Measurements from ENCODE around the gene EYA4.

Gene EYA4

GRCh38 chr6:133289733-133290306, 48.7 kb downstream of the EYA4 start:
- no peak for DNase-seq

- no peak for DNase-seq
Measured at GRCh38 chr6:133290930-133291329, 49.8 kb downstream of the EYA4 start.

GRCh38 chr6:133291671-133292070, 50.5 kb downstream of the EYA4 start:
- no peak for DNase-seq

DNA sequence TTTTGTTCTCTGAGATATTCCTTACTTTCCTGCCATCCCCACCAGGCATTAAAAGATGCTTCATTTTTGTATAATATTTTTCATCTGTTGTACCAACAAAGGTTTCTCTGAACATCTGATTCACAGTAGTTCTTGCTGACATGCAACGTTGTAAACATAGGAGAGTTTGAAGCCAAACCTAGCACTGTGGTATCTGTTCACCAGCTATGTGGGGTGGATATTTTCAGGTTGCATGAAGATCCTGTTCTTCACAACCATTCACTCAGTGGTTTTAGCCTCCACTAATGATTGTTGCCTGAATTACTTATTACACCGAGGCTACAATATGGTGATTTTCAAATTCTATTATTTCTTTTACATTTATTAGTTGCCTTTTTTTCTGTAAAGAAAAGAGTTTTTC, 56.5 kb downstream of the EYA4 start:
- DNase-seq: no peak

DNA sequence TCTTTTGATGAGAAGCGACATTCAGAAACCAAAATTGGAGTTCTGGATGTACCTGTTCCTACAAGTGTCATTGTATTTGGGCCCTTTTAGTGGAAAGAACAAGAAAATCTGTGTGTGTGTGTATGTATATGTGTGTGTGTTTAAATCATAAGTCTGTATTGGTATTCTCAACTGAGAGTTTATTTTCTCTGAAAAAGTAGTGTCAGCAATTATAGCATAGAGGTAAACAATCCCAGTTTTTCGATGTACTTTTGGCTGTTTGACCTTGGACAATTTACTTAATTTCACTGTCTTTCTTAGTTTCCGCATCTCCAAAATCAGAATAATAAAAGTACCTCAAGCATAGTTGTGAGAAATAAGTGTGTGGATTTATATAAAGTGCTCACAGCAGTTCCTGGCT, 57.2 kb downstream of the EYA4 start:
- DNase-seq: no peak

- DNase-seq: no peak
Measured at GRCh38 chr6:133298801-133299200, 57.6 kb downstream of the EYA4 start.

DNA sequence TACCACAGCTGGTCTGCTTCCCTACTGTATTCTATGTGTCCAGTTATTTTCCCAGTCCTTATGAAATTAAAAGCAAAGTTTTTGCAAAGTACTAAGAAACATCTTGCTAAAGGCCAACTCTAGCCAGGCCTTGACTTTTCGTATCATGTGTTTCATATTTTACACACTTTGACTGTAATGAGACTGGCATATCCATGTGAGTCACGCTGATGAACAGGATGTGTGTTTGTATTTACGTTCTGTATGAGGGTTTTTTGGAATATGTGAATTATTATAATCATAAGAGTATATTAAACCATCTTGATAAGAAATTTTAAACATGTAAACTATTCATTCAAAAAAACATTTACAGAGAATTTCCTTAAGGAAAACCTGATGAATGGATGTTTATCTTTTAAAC, 59.7 kb downstream of the EYA4 start:
- no peak for DNase-seq

GRCh38 chr6:133301835-133302234, 60.7 kb downstream of the EYA4 start:
- no peak for DNase-seq

GRCh38 chr6:133306931-133307330, 65.8 kb downstream of the EYA4 start:
- DNase-seq: no peak

GRCh38 chr6:133309579-133309978, 68.4 kb downstream of the EYA4 start:
- no peak for DNase-seq

- no peak for DNase-seq
Measured at GRCh38 chr6:133312006-133312405, 70.8 kb downstream of the EYA4 start.

DNA sequence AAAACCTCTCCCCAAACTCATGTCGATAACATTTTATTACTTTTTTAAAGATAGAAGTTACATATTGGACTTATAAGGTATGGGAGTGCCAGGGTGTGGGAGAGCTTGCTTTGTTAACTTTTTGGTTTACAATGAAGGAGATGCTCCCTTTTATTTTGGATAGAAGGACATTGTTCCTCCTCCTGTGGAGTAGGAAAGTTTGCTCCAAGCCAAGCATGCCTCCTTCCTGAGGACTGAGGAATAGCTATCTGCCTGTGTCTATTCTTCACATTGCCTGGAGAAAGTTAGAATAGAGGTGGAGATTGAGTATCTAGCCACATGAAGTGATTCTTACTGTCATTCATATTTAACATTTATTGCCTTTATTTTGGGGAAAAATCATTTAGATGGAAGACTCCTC, 71.9 kb downstream of the EYA4 start:
- no peak for DNase-seq

DNA sequence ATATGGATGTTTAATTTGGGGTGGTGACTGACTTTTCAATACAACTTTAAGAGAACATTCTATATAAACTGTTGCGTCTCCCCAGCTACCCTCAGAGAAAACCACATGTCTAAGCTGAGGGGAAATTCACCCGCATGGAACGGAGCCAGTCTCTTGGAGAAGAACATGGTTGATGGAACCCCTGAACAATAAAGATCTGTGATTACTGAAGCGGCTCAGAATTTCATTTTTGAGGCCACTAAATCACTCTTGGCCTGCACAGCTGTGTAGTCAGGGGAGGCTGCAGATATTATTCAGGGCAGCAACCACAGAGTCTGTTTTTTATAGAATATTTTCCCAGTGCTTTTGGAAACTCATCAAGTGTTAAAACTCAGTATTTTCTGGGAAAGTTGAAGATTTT, 73.8 kb downstream of the EYA4 start:
- no peak for DNase-seq

DNA sequence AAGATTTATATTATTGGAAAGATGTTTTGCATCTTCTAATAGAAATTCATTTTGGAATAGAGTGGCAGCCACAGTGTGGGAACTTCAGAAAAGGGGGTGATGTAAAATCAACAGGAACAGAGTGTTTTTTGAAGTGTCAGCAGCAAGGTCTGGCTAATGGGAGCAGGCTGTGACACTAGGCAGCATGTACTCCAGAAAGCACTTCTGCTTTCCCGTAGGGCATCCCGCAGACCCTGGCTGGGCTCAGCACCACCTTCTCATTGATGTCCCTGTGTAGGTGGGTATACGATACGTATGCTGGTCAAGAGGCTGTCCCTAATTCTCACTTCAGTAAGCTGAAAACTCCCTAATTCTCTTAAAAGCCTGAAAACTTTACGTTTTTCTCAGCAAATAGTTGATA, 74.7 kb downstream of the EYA4 start:
- no peak for DNase-seq

- no peak for DNase-seq
Measured at GRCh38 chr6:133317704-133318103, 76.5 kb downstream of the EYA4 start.

- DNase-seq: no peak
Measured at GRCh38 chr6:133326584-133326983, 85.4 kb downstream of the EYA4 start.

- no peak for DNase-seq
Measured at GRCh38 chr6:133333852-133334251, 92.7 kb downstream of the EYA4 start.

GRCh38 chr6:133337308-133337707, 96.2 kb downstream of the EYA4 start:
- DNase-seq: no peak

DNA sequence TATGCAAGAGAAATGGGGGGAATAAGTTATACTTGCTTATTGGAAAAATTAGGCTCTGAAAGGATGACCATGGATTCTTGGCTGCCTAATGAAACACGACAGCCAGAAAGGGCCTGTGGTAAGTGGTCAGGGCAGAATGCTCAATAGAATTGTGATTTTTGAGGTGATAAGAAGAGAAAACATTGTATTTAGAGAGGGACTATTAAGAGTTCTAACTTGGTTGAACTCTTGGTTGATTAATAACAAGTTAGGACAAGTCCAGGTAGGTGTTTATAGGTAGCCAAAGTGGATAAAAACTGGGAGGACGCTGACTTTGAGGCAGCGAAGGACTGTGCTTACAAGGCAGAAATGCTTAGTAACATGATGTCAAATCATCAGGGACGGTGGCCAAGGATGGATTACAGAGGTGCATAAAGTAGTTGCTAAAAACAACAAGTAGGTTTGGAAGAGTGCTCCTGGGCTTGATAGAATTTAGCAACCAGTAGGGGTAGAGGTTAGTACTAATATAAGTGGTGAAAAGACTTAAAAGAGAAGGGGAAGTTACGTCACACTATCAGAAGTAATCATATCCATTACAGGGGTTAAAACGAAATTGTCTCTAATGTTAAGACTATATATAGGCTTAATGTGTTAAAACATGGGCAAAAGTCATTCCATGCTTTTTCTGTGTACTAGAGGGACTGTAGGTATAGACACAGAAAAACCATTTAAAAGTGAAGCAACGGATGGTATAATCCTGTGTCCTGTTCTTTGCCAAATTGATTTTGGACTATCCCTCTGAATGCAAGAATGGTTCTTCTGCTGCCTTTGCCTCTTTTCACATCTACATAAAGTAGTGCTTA, 98.6 kb downstream of the EYA4 start:
- DNase-seq: no peak

GRCh38 chr6:133340557-133340956, 99.4 kb downstream of the EYA4 start:
- DNase-seq: no peak

GRCh38 chr6:133341607-133342158, 100.5 kb downstream of the EYA4 start:
- no peak for DNase-seq

- no peak for DNase-seq
Measured at GRCh38 chr6:133343220-133343619, 102.1 kb downstream of the EYA4 start.

- DNase-seq: no peak
Measured at GRCh38 chr6:133348846-133349245, 107.7 kb downstream of the EYA4 start.

GRCh38 chr6:133350928-133351327, 109.8 kb downstream of the EYA4 start:
- no peak for DNase-seq

- DNase-seq: no peak
Measured at GRCh38 chr6:133352046-133352445, 110.9 kb downstream of the EYA4 start.

Measured in activated T-cell treated with anti-CD3 and anti-CD28 coated beads, Interleukin-2, amount 50 U/mL, for 48 hours (primary cell).